NCI-H1930 (cell line): ENCODE results near the gene F10.
"Not testable (repeated sequence)": the region's sequence is repeated elsewhere in the genome, so short reads cannot be mapped to it uniquely, and the experiment has no call there.

Source experiments
- DNase-seq, 2 experiments: peaks; one replicate each; lab custom pipeline; 2025; lab: John Stamatoyannopoulos, UW

Gene F10

GRCh38 chr13:113152984-113153809 is 30.6 kb downstream of the F10 start:
- DNase-seq: no peak

- peak; percentile 69 to 79 for DNase-seq
Observed at GRCh38 chr13:113153810-113154748, 31.5 kb downstream of the F10 start.

- DNase-seq: no peak
Observed at GRCh38 chr13:113155201-113155600, 32.6 kb downstream of the F10 start.

- no peak for DNase-seq
Observed at GRCh38 chr13:113155982-113156655, 33.5 kb downstream of the F10 start.

DNA sequence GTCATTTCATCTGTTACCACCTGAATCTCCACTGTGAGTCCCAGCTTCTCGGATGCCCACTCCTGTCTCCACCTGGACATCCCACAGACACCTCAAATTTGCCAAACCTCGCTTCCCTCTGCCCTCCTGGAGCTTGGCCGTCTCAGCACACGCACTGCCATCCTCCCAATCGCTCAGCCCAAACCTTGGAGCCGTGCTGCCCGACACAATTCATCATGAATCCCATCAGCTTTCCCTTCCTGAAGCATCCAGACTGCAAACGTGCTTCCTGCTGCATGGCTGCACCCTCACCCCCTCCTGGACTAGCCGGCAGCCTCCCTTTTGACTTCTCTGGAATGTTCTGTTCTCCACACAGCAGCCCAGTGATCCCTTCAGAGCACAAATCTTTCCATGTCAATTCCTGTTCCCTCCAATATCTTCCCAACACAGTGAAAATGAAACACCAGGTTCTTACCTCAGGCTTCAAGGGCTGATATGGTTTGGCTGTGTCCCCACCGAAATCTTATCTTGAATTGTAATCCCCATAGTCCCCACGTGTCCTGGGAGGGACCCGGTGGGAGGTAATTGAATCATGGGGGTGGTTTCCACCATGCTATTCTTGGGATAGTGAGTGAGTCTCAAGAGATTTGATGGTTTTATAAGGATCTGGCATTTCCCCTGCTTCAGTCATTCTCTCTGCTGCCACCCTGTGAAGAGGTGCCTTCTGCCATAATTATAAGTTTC is 34.8 kb downstream of the F10 start:
- DNase-seq: no peak

- no peak for DNase-seq
Observed at GRCh38 chr13:113157929-113158747, 35.5 kb downstream of the F10 start, which contains the start of gene PROZ. Gene PROZ (plus strand): TSS chr13:113158648. CDS start chr13:113158661, 13 bp downstream.

DNA sequence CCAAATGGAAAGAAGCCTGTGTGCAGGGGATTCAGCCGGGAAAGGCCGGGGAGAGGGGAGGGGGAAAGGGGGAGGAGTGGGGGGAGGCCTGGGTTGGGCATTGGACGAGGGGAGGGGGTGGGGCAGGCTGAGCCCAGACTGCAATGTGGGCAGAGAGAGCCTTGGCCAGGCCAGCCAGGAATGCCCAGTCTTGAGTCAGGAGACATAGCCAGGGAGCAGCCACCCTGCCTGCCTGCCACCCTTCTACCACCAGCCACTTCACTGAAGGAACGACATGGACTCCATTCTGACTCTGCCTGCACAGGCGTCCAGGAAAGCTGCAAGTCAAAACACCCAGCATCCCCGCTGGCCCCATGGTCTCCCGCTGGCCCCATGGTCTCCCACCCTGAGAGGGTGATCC is 36.3 kb downstream of the F10 start:
- DNase-seq: no peak

DNA sequence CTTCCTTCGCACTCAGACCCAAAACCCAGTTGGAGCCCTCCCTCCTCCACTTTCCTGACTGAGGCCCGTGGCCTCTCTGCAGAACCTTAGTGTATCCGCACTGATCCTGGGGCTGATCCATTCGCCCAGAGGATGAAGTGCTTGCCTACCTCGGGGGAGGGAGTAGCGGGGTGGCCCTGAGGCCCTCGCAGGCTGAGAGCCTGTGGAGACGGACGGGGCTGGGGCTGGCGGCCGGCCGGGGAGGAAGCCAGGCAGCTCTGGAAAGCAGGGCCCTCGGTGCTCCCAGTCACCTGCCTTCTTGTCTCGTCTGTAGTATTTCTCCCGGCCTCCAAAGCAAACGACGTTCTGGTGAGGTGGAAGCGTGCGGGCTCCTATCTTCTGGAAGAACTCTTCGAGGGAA is 37.1 kb downstream of the F10 start:
- no peak for DNase-seq

DNA sequence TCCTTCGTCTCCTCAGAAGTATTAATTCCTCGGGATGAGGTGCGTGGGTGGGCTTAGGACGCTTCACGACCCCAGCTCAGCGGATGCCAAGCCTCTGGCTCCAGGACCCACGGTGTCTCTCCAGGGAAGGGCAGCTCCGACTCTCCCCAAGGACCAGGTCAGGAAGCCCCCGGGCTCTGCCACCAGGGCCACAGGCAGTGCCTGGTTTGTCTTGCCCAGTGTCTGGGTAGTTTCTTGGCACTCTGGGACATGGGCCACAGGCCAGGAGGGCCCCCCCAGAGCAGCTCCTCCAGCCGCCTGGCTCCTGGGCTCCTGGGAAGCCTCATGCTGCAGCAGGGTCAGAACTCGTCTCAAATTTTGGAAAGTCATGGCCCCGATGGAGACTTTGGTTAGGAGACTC is 38.4 kb downstream of the F10 start:
- DNase-seq: no peak

GRCh38 chr13:113161433-113161832 is 38.8 kb downstream of the F10 start:
- no peak for DNase-seq

DNA sequence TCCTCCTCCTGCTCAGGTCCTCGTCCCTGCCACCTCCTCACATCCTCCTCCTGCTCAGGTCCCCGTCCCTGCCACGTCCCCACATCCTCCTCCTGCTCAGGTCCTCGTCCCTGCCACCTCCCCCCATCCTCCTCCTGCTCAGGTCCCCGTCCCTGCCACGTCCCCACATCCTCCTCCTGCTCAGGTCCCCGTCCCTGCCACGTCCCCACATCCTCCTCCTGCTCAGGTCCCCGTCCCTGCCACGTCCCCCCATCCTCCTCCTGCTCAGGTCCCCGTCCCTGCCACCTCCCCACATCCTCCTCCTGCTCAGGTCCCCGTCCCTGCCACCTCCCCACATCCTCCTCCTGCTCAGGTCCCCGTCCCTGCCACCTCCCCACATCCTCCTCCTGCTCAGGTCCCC is 39.4 kb downstream of the F10 start:
- DNase-seq: not testable (repeated sequence)

GRCh38 chr13:113162783-113163685 is 40.4 kb downstream of the F10 start:
- no peak for DNase-seq

- no peak for DNase-seq
Observed at GRCh38 chr13:113164492-113164891, 41.9 kb downstream of the F10 start.

GRCh38 chr13:113166266-113166665 is 43.7 kb downstream of the F10 start:
- DNase-seq: no peak

GRCh38 chr13:113166681-113167080 is 44.1 kb downstream of the F10 start:
- no peak for DNase-seq

GRCh38 chr13:113167155-113167554 is 44.6 kb downstream of the F10 start:
- no peak for DNase-seq

- no peak for DNase-seq
Observed at GRCh38 chr13:113167575-113167974, 45.0 kb downstream of the F10 start.

- no peak for DNase-seq
Observed at GRCh38 chr13:113168211-113168610, 45.6 kb downstream of the F10 start.
